ENCODE data around the gene KCNE3. TPM values are rescaled to one million over a fixed set of nuclear protein-coding genes. Genes with fewer than 3 reads are reported as not detected.

The KCNE3 gene
- total RNA-seq, 1 experiment from 2014 or later: 0.73 TPM

DNA sequence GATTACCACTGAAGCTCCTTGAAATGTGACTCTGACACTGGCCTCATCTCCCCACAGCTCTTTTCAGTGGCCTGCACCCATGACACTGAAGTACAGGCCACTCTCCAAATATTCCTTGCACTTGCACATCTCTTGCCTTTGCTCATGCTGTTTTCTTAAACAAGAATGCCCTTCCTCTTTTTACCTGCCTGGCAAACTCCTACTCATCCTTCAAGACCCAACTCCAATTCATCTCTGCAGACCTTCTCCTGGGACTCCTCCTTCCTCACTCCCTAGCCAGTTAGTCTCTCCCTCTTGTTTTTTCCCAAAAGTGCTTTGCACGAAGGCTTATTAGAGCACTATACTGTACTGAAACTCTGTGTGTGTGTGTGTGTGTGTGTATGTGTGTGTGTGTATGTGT is 2.6 kb downstream of the KCNE3 start:
- CTCF ChIA-PET: no interaction called here
- no peak overlapping the region for H3K4me2 ChIP-seq (ENCODE audit: low read length)
- H3K9me2 ChIP-seq (replicated peaks; ENCODE audit: low read length): no peaks in the 10 kb centered on the region
- ATAC-seq (no peak), DNase-seq (no peak)
- no peaks in the 10 kb centered on the region for H3F3A ChIP-seq (ENCODE audit: low read length, unreplicated experiment)
- BruUV-seq (replicated peaks): no TSS peak
- H3K9me3 ChIP-seq (ENCODE audit: low read length): no peaks in the 10 kb centered on the region
- H4K20me1 ChIP-seq (ENCODE audit: low read length): no peaks in the 10 kb centered on the region
- no peaks in the 10 kb centered on the region for H3K27me3 ChIP-seq (ENCODE audit: low read length)
- H3K4me1 ChIP-seq (ENCODE audit: insufficient read depth, low read length): peaks cover 19% of the 10 kb centered on the region
- H2AFZ ChIP-seq (ENCODE audit: low read length): no peak overlapping the region
- no peak overlapping the region for H3K27ac ChIP-seq (ENCODE audit: low read length)
- POLR2A ChIA-PET (ENCODE audit: unreplicated experiment): no interaction called here
- TF ChIP-seq, protein P1, sequence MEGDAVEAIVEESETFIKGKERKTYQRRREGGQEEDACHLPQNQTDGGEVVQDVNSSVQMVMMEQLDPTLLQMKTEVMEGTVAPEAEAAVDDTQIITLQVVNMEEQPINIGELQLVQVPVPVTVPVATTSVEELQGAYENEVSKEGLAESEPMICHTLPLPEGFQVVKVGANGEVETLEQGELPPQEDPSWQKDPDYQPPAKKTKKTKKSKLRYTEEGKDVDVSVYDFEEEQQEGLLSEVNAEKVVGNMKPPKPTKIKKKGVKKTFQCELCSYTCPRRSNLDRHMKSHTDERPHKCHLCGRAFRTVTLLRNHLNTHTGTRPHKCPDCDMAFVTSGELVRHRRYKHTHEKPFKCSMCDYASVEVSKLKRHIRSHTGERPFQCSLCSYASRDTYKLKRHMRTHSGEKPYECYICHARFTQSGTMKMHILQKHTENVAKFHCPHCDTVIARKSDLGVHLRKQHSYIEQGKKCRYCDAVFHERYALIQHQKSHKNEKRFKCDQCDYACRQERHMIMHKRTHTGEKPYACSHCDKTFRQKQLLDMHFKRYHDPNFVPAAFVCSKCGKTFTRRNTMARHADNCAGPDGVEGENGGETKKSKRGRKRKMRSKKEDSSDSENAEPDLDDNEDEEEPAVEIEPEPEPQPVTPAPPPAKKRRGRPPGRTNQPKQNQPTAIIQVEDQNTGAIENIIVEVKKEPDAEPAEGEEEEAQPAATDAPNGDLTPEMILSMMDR (conservative IDR thresholded peaks at IDR 0.05; ENCODE audit: low read depth, low read length): no peak
- TF ChIP-seq EZH2 (IDR thresholded peaks at IDR 0.05; ENCODE audit: low read length, unreplicated experiment): no peak
- TF ChIP-seq EZH2phosphoT487 (IDR thresholded peaks at IDR 0.05; ENCODE audit: borderline replicate concordance, low read length): no peak
- intact Hi-C loops (cut with micrococcal nuclease): no loop called here
- no peak overlapping the region for H3K4me3 ChIP-seq (ENCODE audit: low read length)
- no peak overlapping the region for H3K9ac ChIP-seq (ENCODE audit: low read length)
- H3K36me3 ChIP-seq (ENCODE audit: low read depth, low read length): no peaks in the 10 kb centered on the region
- no peaks in the 10 kb centered on the region for H3K79me2 ChIP-seq (ENCODE audit: low read length)

DNA sequence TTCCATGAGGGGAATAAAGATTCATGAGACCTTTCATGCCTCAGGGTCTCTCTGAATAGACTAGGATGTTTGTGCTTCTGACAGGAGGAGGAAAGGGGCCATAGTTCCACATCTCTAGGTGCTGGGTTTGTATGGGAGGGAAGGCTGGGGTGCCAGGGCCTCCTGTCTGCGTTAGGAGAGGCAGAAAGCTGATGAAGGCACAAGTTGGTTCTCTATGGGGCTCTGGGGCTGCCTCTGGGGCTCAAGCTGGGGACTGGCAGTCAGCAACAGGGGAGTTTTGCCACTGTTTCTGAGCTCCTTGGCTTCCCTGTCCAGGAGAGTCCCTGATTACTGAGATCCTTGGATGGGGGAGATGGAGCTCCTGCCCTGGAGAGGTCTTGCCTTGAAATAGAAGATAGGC is 4.1 kb downstream of the KCNE3 start:
- DNase-seq: no peak
- ChIA-PET POLR2A (ENCODE audit: unreplicated experiment) (interaction anchor here (0.6 kb wide), 1 partner anchor 64 kb away, joined by 4 read pairs; no protein-coding TSS in a partner anchor), CTCF (interaction anchor here (0.7 kb wide), 1 partner anchor 14 kb away, joined by 3 read pairs; no protein-coding TSS in a partner anchor)
- H3K9me3 ChIP-seq (ENCODE audit: low read length): no peaks in the 10 kb centered on the region
- TF ChIP-seq EZH2phosphoT487 (IDR thresholded peaks at IDR 0.05; ENCODE audit: borderline replicate concordance, low read length) (no peak), EZH2 (IDR thresholded peaks at IDR 0.05; ENCODE audit: low read length, unreplicated experiment) (no peak)
- TF ChIP-seq, protein P1 (conservative IDR thresholded peaks at IDR 0.05; ENCODE audit: low read depth, low read length): no peak
- H3K4me3 ChIP-seq (ENCODE audit: low read length): no peak overlapping the region
- no peak overlapping the region for H2AFZ ChIP-seq (ENCODE audit: low read length)
- no peaks in the 10 kb centered on the region for H4K20me1 ChIP-seq (ENCODE audit: low read length)
- ATAC-seq: no peak
- no peak overlapping the region for H3K4me2 ChIP-seq (ENCODE audit: low read length)
- H3K36me3 ChIP-seq (ENCODE audit: low read depth, low read length): no peaks in the 10 kb centered on the region
- intact Hi-C loops (cut with micrococcal nuclease): no loop called here
- no TSS peak for BruUV-seq (replicated peaks)
- no peak overlapping the region for H3K9ac ChIP-seq (ENCODE audit: low read length)
- no peak overlapping the region for H3K27ac ChIP-seq (ENCODE audit: low read length)
- no peaks in the 10 kb centered on the region for H3K79me2 ChIP-seq (ENCODE audit: low read length)
- H3K27me3 ChIP-seq (ENCODE audit: low read length): no peaks in the 10 kb centered on the region
- H3F3A ChIP-seq (ENCODE audit: low read length, unreplicated experiment): no peaks in the 10 kb centered on the region
- H3K4me1 ChIP-seq (ENCODE audit: insufficient read depth, low read length): peaks cover 19% of the 10 kb centered on the region
- H3K9me2 ChIP-seq (replicated peaks; ENCODE audit: low read length): no peaks in the 10 kb centered on the region

DNA sequence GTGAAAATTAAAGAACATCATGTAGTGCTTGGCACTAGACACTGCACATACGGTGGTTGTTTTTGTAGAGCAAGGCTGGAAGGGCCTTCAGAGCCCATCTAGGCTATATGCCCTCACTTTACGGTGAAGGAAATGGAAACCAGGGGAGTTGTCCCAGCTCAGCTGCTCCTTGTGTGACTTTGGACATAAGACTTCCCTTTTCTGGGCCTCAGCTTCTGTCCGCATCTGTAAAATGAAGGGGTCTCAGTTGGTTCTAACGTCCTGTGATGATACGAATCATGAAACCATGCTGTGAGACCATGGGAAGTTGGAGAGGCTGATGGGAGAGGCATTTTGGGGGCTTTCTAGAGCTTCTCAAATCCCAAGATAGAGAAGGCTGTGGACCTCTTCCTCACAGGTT is 4.7 kb downstream of the KCNE3 start:
- H3K4me2 ChIP-seq (ENCODE audit: low read length): no peak overlapping the region
- intact Hi-C loops (cut with micrococcal nuclease): no loop called here
- ChIA-PET CTCF (no interaction called here), POLR2A (ENCODE audit: unreplicated experiment) (interaction anchor here (0.6 kb wide), 1 partner anchor 75 kb away, joined by 3 read pairs; no protein-coding TSS in a partner anchor)
- ATAC-seq: no peak
- no peaks in the 10 kb centered on the region for H3F3A ChIP-seq (ENCODE audit: low read length, unreplicated experiment)
- H3K27ac ChIP-seq (ENCODE audit: low read length): no peak overlapping the region
- H4K20me1 ChIP-seq (ENCODE audit: low read length): no peaks in the 10 kb centered on the region
- no peaks in the 10 kb centered on the region for H3K9me2 ChIP-seq (replicated peaks; ENCODE audit: low read length)
- TF ChIP-seq EZH2phosphoT487 (IDR thresholded peaks at IDR 0.05; ENCODE audit: borderline replicate concordance, low read length) (no peak), EZH2 (IDR thresholded peaks at IDR 0.05; ENCODE audit: low read length, unreplicated experiment) (no peak)
- TF ChIP-seq, protein P1 (conservative IDR thresholded peaks at IDR 0.05; ENCODE audit: low read depth, low read length): no peak
- no TSS peak for BruUV-seq (replicated peaks)
- H3K4me1 ChIP-seq (ENCODE audit: insufficient read depth, low read length): peaks cover 19% of the 10 kb centered on the region
- no peak overlapping the region for H3K9ac ChIP-seq (ENCODE audit: low read length)
- H3K36me3 ChIP-seq (ENCODE audit: low read depth, low read length): no peaks in the 10 kb centered on the region
- no peaks in the 10 kb centered on the region for H3K79me2 ChIP-seq (ENCODE audit: low read length)
- H3K4me3 ChIP-seq (ENCODE audit: low read length): no peak overlapping the region
- no peak for DNase-seq
- H2AFZ ChIP-seq (ENCODE audit: low read length): no peak overlapping the region
- no peaks in the 10 kb centered on the region for H3K9me3 ChIP-seq (ENCODE audit: low read length)
- H3K27me3 ChIP-seq (ENCODE audit: low read length): no peaks in the 10 kb centered on the region
